GM10266 (cell line): ENCODE data around the gene TMEM91.
"Not testable (repeated sequence)": the region's sequence is repeated elsewhere in the genome, so short reads cannot be mapped to it uniquely, and the experiment has no call there.

Experiments used
- DNase-seq: peaks from one replicate; pipeline ENCODE4 v3.0.0; 2012; ENCODE audit errors: extremely low spot score
- CTCF ChIP-seq: IDR thresholded peaks from 2 replicates; pipeline ENCODE4 v1.5.1; 2012; ENCODE audit warnings: mild to moderate bottlenecking, low read depth; ENCODE audit not compliant: control insufficient read depth, insufficient read depth; ENCODE audit errors: missing control alignments

Gene TMEM91

GRCh38 chr19:41407271-41407670 is 30.9 kb downstream of the TMEM91 start:
- no peak for DNase-seq
- TF ChIP-seq CTCF: no peak

- no peak for TF ChIP-seq CTCF
- no peak for DNase-seq
Measured at GRCh38 chr19:41408256-41408655, 31.9 kb downstream of the TMEM91 start.

- not testable (repeated sequence) for DNase-seq
Measured at GRCh38 chr19:41408846-41409245, 32.5 kb downstream of the TMEM91 start.

GRCh38 chr19:41409288-41409687 is 33.0 kb downstream of the TMEM91 start:
- TF ChIP-seq CTCF: no peak
- no peak for DNase-seq

GRCh38 chr19:41410336-41411054 is 34.2 kb downstream of the TMEM91 start:
- TF ChIP-seq CTCF: no peak
- DNase-seq: no peak

- DNase-seq: no peak
- no peak for TF ChIP-seq CTCF
Measured at GRCh38 chr19:41411100-41411967, 35.0 kb downstream of the TMEM91 start.

GRCh38 chr19:41411968-41412265 is 35.6 kb downstream of the TMEM91 start:
- TF ChIP-seq CTCF: no peak
- no peak for DNase-seq
